ENCODE results near the gene URAD.

URAD gene

GRCh38 chr13:28027607-28028364 lies 39.3 kb upstream of the URAD start:
- H3K4me3 ChIP-seq (ENCODE audit: low read length) = no peak overlapping the region
- TF ChIP-seq CTCF (conservative IDR thresholded peaks at IDR 0.05; ENCODE audit: low read length) = no peak
- DNase-seq (ENCODE audit: low read depth) = no peak

- no peak for TF ChIP-seq CTCF (conservative IDR thresholded peaks at IDR 0.05; ENCODE audit: low read length)
Measured at GRCh38 chr13:28027071-28027470, 38.6 kb upstream of the URAD start.

GRCh38 chr13:28026508-28026907 lies 38.0 kb upstream of the URAD start:
- H3K4me3 ChIP-seq (ENCODE audit: low read length) = no peak overlapping the region
- TF ChIP-seq CTCF (conservative IDR thresholded peaks at IDR 0.05; ENCODE audit: low read length) = no peak
- no peak for DNase-seq (ENCODE audit: low read depth)

More at GRCh38 chr13:28027071-28027470, 38.6 kb upstream of the URAD start:
- no peak overlapping the region for H3K4me3 ChIP-seq (ENCODE audit: low read length)
- no peak for DNase-seq (ENCODE audit: low read depth)

GRCh38 chr13:28022848-28023518 lies 34.5 kb upstream of the URAD start:
- peak; percentile 28 for DNase-seq (ENCODE audit: low read depth)
- H3K4me3 ChIP-seq (ENCODE audit: low read length) = no peak overlapping the region
- TF ChIP-seq CTCF (conservative IDR thresholded peaks at IDR 0.05; ENCODE audit: low read length) = no peak

- no peak for DNase-seq (ENCODE audit: low read depth)
- H3K4me3 ChIP-seq (ENCODE audit: low read length) = no peak overlapping the region
- no peak for TF ChIP-seq CTCF (conservative IDR thresholded peaks at IDR 0.05; ENCODE audit: low read length)
Measured at GRCh38 chr13:28014301-28014700, 25.8 kb upstream of the URAD start.

GRCh38 chr13:28013482-28013881 lies 25.0 kb upstream of the URAD start:
- H3K4me3 ChIP-seq (ENCODE audit: low read length) = no peak overlapping the region
- TF ChIP-seq CTCF (conservative IDR thresholded peaks at IDR 0.05; ENCODE audit: low read length) = no peak
- no peak for DNase-seq (ENCODE audit: low read depth)

- no peak for DNase-seq (ENCODE audit: low read depth)
- H3K4me3 ChIP-seq (ENCODE audit: low read length) = no peak overlapping the region
- no peak for TF ChIP-seq CTCF (conservative IDR thresholded peaks at IDR 0.05; ENCODE audit: low read length)
Measured at GRCh38 chr13:28012896-28013295, 24.4 kb upstream of the URAD start.
